Measurements from ENCODE around the gene TMEM52. TPM values are rescaled to one million over a fixed set of nuclear protein-coding genes. Genes with fewer than 3 reads are reported as not detected.

The TMEM52 gene
- total RNA-seq, 1 donor from 2014 or later = 1.4 TPM

GRCh38 chr1:1941868-1942752 lies 23.0 kb upstream of the TMEM52 start:
- TF ChIP-seq EZH2 (IDR thresholded peaks at IDR 0.05; ENCODE audit: insufficient read depth, low read length) = no peak
- TF ChIP-seq, protein P1, sequence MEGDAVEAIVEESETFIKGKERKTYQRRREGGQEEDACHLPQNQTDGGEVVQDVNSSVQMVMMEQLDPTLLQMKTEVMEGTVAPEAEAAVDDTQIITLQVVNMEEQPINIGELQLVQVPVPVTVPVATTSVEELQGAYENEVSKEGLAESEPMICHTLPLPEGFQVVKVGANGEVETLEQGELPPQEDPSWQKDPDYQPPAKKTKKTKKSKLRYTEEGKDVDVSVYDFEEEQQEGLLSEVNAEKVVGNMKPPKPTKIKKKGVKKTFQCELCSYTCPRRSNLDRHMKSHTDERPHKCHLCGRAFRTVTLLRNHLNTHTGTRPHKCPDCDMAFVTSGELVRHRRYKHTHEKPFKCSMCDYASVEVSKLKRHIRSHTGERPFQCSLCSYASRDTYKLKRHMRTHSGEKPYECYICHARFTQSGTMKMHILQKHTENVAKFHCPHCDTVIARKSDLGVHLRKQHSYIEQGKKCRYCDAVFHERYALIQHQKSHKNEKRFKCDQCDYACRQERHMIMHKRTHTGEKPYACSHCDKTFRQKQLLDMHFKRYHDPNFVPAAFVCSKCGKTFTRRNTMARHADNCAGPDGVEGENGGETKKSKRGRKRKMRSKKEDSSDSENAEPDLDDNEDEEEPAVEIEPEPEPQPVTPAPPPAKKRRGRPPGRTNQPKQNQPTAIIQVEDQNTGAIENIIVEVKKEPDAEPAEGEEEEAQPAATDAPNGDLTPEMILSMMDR (IDR thresholded peaks at IDR 0.05; ENCODE audit: insufficient read depth, low read depth, low read length) = no peak
- Histone ChIP-seq H3K4me2 (ENCODE audit: low read length) (no peak overlapping the region), H3K27me3 (ENCODE audit: insufficient read depth, low read length) (no peaks in the 10 kb centered on the region), H3K4me3 (ENCODE audit: insufficient read depth, low read depth, low read length) (no peak overlapping the region), H3K4me1 (ENCODE audit: insufficient read depth, low read length) (no peaks in the 10 kb centered on the region), H3K36me3 (ENCODE audit: insufficient read depth, low read length) (no peaks in the 10 kb centered on the region), H3K9ac (ENCODE audit: low read length) (no peak overlapping the region), H3K9me3 (ENCODE audit: insufficient read depth, low read depth, low read length) (no peaks in the 10 kb centered on the region), H3K79me2 (ENCODE audit: insufficient read depth, low read length) (no peaks in the 10 kb centered on the region), H3K27ac (ENCODE audit: low read depth, low read length) (no peak overlapping the region), H2AFZ (ENCODE audit: low read depth, low read length) (no peak overlapping the region), H4K20me1 (ENCODE audit: insufficient read depth, low read length) (no peaks in the 10 kb centered on the region)
- H3K9me3 Mint-ChIP-seq (ENCODE audit: unreplicated experiment) = no peaks in the 10 kb centered on the region
- FAIRE-seq = no peak
- DNase-seq (ENCODE audit: low read depth) = no peak
- H3K27me3 Mint-ChIP-seq (ENCODE audit: low read depth, unreplicated experiment) = peaks cover 28% of the 10 kb centered on the region
- no peaks in the 10 kb centered on the region for H3K4me1 Mint-ChIP-seq (ENCODE audit: low read depth, unreplicated experiment)
- no peak overlapping the region for H3K27ac Mint-ChIP-seq (ENCODE audit: unreplicated experiment)
- H3K36me3 Mint-ChIP-seq (ENCODE audit: low read depth, unreplicated experiment) = no peaks in the 10 kb centered on the region
- H3K4me3 Mint-ChIP-seq (ENCODE audit: unreplicated experiment) = no peak overlapping the region

DNA sequence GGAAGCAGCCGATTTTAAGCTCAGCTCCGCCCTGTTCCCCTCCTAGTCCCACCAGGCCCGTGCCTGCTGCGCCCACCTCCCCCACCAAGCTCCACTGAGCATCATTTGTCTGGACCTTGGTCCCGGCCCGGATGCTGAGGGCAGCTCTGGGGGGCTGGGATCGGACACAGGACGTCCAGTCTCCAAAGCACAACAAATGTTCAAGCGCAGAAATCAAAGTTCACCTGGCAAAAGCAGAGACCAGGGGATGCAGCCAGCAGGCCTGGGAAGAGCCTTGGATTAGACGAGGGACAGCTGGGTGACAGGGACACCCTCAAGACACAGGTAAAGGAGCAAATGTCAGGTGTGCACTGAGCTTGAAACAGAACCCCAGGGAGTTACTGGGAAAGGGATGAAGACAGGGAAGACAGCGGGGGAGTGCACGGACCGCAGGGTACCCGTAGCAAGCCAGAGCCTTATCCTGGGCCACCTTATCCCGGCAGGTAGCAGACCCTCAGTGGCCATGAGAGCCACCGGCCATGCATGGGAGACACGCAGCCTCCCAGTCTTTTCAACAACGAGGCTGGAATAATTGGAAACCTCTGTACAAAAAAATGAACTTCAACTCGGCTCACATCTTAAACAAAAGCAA lies 22.2 kb upstream of the TMEM52 start:
- Mint-ChIP-seq H3K4me3 (ENCODE audit: unreplicated experiment) (no peak overlapping the region), H3K36me3 (ENCODE audit: low read depth, unreplicated experiment) (no peaks in the 10 kb centered on the region), H3K27me3 (ENCODE audit: low read depth, unreplicated experiment) (peaks cover 28% of the 10 kb centered on the region), H3K9me3 (ENCODE audit: unreplicated experiment) (no peaks in the 10 kb centered on the region), H3K4me1 (ENCODE audit: low read depth, unreplicated experiment) (no peaks in the 10 kb centered on the region), H3K27ac (ENCODE audit: unreplicated experiment) (no peak overlapping the region)
- no peak for DNase-seq (ENCODE audit: low read depth)
- Histone ChIP-seq H3K4me2 (ENCODE audit: low read length) (no peak overlapping the region), H3K27ac (ENCODE audit: low read depth, low read length) (no peak overlapping the region), H3K27me3 (ENCODE audit: insufficient read depth, low read length) (no peaks in the 10 kb centered on the region), H4K20me1 (ENCODE audit: insufficient read depth, low read length) (no peaks in the 10 kb centered on the region), H2AFZ (ENCODE audit: low read depth, low read length) (no peak overlapping the region), H3K4me1 (ENCODE audit: insufficient read depth, low read length) (no peaks in the 10 kb centered on the region), H3K9ac (ENCODE audit: low read length) (no peak overlapping the region), H3K79me2 (ENCODE audit: insufficient read depth, low read length) (no peaks in the 10 kb centered on the region), H3K36me3 (ENCODE audit: insufficient read depth, low read length) (no peaks in the 10 kb centered on the region), H3K9me3 (ENCODE audit: insufficient read depth, low read depth, low read length) (no peaks in the 10 kb centered on the region), H3K4me3 (ENCODE audit: insufficient read depth, low read depth, low read length) (no peak overlapping the region)
- FAIRE-seq = no peak
- no peak for TF ChIP-seq EZH2 (IDR thresholded peaks at IDR 0.05; ENCODE audit: insufficient read depth, low read length)
- TF ChIP-seq, protein P1 (IDR thresholded peaks at IDR 0.05; ENCODE audit: insufficient read depth, low read depth, low read length) = no peak

GRCh38 chr1:1940123-1940425 lies 21.0 kb upstream of the TMEM52 start:
- no peaks in the 10 kb centered on the region for H3K36me3 ChIP-seq (ENCODE audit: insufficient read depth, low read length)
- TF ChIP-seq EZH2 (IDR thresholded peaks at IDR 0.05; ENCODE audit: insufficient read depth, low read length) = no peak
- TF ChIP-seq, protein P1 (IDR thresholded peaks at IDR 0.05; ENCODE audit: insufficient read depth, low read depth, low read length) = no peak
- peaks cover 2% of the 10 kb centered on the region for H3K36me3 Mint-ChIP-seq (ENCODE audit: low read depth, unreplicated experiment)

More at GRCh38 chr1:1940123-1940425, 21.0 kb upstream of the TMEM52 start:
- H3K9ac ChIP-seq (ENCODE audit: low read length) = no peak overlapping the region
- no peaks in the 10 kb centered on the region for H3K9me3 Mint-ChIP-seq (ENCODE audit: unreplicated experiment)
- H3K27ac Mint-ChIP-seq (ENCODE audit: unreplicated experiment) = no peak overlapping the region
- no peak overlapping the region for H2AFZ ChIP-seq (ENCODE audit: low read depth, low read length)
- no peaks in the 10 kb centered on the region for H3K9me3 ChIP-seq (ENCODE audit: insufficient read depth, low read depth, low read length)
- no peak overlapping the region for H3K4me3 ChIP-seq (ENCODE audit: insufficient read depth, low read depth, low read length)
- no peak overlapping the region for H3K27ac ChIP-seq (ENCODE audit: low read depth, low read length)
- no peaks in the 10 kb centered on the region for H4K20me1 ChIP-seq (ENCODE audit: insufficient read depth, low read length)
- peaks cover 27% of the 10 kb centered on the region for H3K27me3 Mint-ChIP-seq (ENCODE audit: low read depth, unreplicated experiment)
- H3K79me2 ChIP-seq (ENCODE audit: insufficient read depth, low read length) = no peaks in the 10 kb centered on the region
- FAIRE-seq = no peak
- no peaks in the 10 kb centered on the region for H3K4me1 Mint-ChIP-seq (ENCODE audit: low read depth, unreplicated experiment)
- H3K4me2 ChIP-seq (ENCODE audit: low read length) = no peak overlapping the region
- H3K4me1 ChIP-seq (ENCODE audit: insufficient read depth, low read length) = no peaks in the 10 kb centered on the region
- no peaks in the 10 kb centered on the region for H3K27me3 ChIP-seq (ENCODE audit: insufficient read depth, low read length)
- no peak for DNase-seq (ENCODE audit: low read depth)
- H3K4me3 Mint-ChIP-seq (ENCODE audit: unreplicated experiment) = no peak overlapping the region
